Sigmoid colon (tissue), 7 donors: ENCODE data around the gene NUBP2. TPM values are rescaled to one million over a fixed set of nuclear protein-coding genes. Genes with fewer than 3 reads are reported as not detected.
A peak's percentile ranks its signal among the peaks of the same experiment; 100 is the strongest.

ENCODE experiments used
- DNase-seq: peaks from one replicate; pipeline ENCODE4 v3.0.0-alpha.2; 2019
- H3K27ac ChIP-seq, 4 donors: fragments of 200-600 bp; sonication (generic); one replicate each; pipeline ENCODE4 v1.5.1; 2016 to 2019; ENCODE audit warnings: mild to moderate bottlenecking in 1 of 4
- H3K27me3 ChIP-seq, 3 donors: fragments of 200-600 bp; sonication (generic); one replicate each; pipeline ENCODE4 v1.5.1; 2019; ENCODE audit warnings: mild to moderate bottlenecking in 1 of 3
- H3K36me3 ChIP-seq, 4 donors: fragments of 200-600 bp; sonication (generic); one replicate each; pipeline ENCODE4 v1.5.1; 2016 to 2019
- H3K4me1 ChIP-seq, 4 donors: fragments of 200-600 bp; sonication (generic); one replicate each; pipeline ENCODE4 v1.5.1; 2017 to 2019
- H3K4me3 ChIP-seq, 4 donors: fragments of 200-600 bp; sonication (generic); one replicate each; pipeline ENCODE4 v1.5.1; 2017 to 2019; ENCODE audit warnings: mild to moderate bottlenecking in 2 of 4, moderate library complexity in 1 of 4
- H3K9me3 ChIP-seq, 4 donors: fragments of 200-600 bp in 3 of 4; sonication (generic) in 3 of 4; one replicate each; pipeline versions ENCODE4 v1.5.1 to v1.6.1; 2013 to 2019
- CTCF ChIP-seq, 4 experiments: fragments of 450-650 bp in 3 of 4; fragments of 200-600 bp in 1 of 4; IDR thresholded peaks; one replicate each; pipeline ENCODE4 v1.5.1; 2016 to 2019; ENCODE audit warnings: antibody characterized with exemption in 4 of 4, mild to moderate bottlenecking in 3 of 4, moderate library complexity in 2 of 4
- EP300 ChIP-seq, 4 donors: sonication (generic); formaldehyde crosslinking; IDR thresholded peaks; one replicate each; pipeline ENCODE4 v1.6.1; 2017; ENCODE audit warnings: antibody characterized with exemption in 4 of 4
- POLR2A ChIP-seq, 2 donors: fragments of 450-650 bp; IDR thresholded peaks; one replicate each; pipeline ENCODE4 v1.6.1; 2016; ENCODE audit warnings: antibody characterized with exemption in 2 of 2, mild to moderate bottlenecking in 2 of 2, moderate library complexity in 2 of 2
- POLR2AphosphoS5 ChIP-seq, 4 donors: sonication (generic); formaldehyde crosslinking; IDR thresholded peaks; one replicate each; pipeline ENCODE4 v1.6.1; 2017; ENCODE audit warnings: antibody characterized with exemption in 4 of 4
- WGBS, 2 donors: extraction: QIAGEN DNeasy Blood & Tissue Kit; methylation state at CpG; one replicate each; pipeline ENCODE4 v1.1.7; 2013; 5-methylcytosine and 5-hydroxymethylcytosine counted together
- intact Hi-C: fragments of 100-400 bp; cut with DNase I; formaldehyde crosslinking; loops from one replicate; pipeline ENCODE4 v1.15.1; 2023
- polyA plus RNA-seq, 3 donors: library from polyadenylated mRNA; stranded (reverse); fragments of 200-250 nt; gene quantifications; one replicate each; pipeline ENCODE4 v1.2.3, GENCODE V29; 2013
- total RNA-seq, 4 donors: library from RNA; depleted of rRNA; stranded (reverse); fragments of >200 nt; gene quantifications; one replicate each; pipeline ENCODE4 v1.1.0, GENCODE V29; 2016
- donor health status: healthy with polysubstance abuse.
- donor health status: Bipolar disorder and iron deficiency.
- donor health status: healthy.

NUBP2 gene
- total and polyA plus RNA-seq, 7 donors: 53.5 to 170 (median 77.8) TPM

GRCh38 chr16:1768767-1769401 is 13.9 kb upstream of the NUBP2 start:
- Histone ChIP-seq H3K9me3 (no peaks in the 10 kb centered on the region), H3K27ac (peak overlapping the region in 3 of 4 donors; percentile 91 to 97 (median 96)), H3K27me3 (no peaks in the 10 kb centered on the region), H3K36me3 (peaks cover 41 to 51% (median 45%) of the 10 kb centered on the region in 4 donors), H3K4me3 (no peak overlapping the region), H3K4me1 (peaks cover 0 to 41% (median 33%) of the 10 kb centered on the region in 4 donors)
- no peak for DNase-seq
- intact Hi-C loops: no loop called here
- 81 to 85% methylated on average over 26 of the region's 26 CpGs for WGBS, 2 donors
- TF ChIP-seq POLR2AphosphoS5 (IDR thresholded peaks at IDR 0.05): peak in 1 of 4 donors; percentile 3
- no peak for TF ChIP-seq POLR2A (IDR thresholded peaks at IDR 0.05)

DNA sequence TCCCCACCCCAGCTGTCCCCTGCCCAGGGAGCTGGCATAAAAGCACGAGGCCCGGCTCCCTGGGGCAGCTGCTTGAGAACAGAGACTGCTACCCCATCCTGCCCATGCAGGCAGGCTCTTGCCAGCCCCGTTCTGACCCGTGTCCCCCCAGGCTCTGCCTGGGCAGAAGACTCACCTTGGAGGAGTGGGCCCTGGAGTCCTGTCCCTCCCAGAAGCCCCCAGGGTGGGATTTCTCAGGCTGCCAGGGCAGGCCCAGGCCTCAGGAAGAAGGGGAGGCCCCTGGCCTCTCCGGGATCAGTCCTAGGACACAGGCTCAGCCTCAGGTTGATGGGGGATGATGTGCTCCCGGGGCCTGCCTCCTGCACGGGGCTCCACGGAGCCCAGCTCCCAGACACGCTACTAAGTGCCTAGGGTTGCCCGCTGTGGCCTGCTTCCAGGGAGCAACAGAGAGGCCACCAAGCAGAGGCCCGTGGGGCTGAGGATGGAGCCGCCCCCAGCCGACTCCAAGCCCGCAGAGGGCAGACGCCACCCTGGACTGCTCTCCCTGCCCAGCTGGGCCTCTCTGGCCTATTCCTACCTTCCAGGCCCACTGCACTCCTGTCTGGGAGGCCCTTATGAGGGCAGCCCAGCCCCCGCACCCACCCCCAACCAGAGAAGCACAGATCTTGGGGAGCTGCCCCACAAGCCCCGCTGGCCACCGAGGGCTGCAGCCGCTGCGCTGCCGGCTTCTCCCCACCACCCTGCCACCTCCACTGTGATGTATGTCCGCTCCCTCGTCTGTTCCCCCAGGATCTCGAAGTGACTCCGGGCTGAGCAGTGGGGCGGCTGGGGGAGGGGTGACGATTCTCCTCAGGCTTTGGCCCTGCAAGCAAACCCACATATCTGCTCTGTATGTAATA is 13.1 kb upstream of the NUBP2 start:
- H3K27me3 ChIP-seq: no peaks in the 10 kb centered on the region
- H3K27ac ChIP-seq: peak overlapping the region; percentile 91 to 97 (median 96)
- intact Hi-C loops: loop anchor here (5.0 to 10.0 kb wide), 2 partner anchors 62 to 1085 kb away; partner anchors contain the start of genes JMJD8, MAPK8IP3 and STUB1
- H3K36me3 ChIP-seq: peaks cover 34 to 43% (median 38%) of the 10 kb centered on the region in 4 donors
- DNase-seq: no peak
- TF ChIP-seq POLR2AphosphoS5 (IDR thresholded peaks at IDR 0.05) (no peak), EP300 (IDR thresholded peaks at IDR 0.05) (no peak), POLR2A (IDR thresholded peaks at IDR 0.05) (no peak), CTCF (IDR thresholded peaks at IDR 0.05) (no peak)
- no peaks in the 10 kb centered on the region for H3K9me3 ChIP-seq
- peaks cover 0 to 48% (median 41%) of the 10 kb centered on the region in 4 donors for H3K4me1 ChIP-seq
- H3K4me3 ChIP-seq: peak overlapping the region; percentile 64 to 93 (median 90)
- 76 to 88% methylated on average over 27 of the region's 27 CpGs for WGBS, 2 donors

DNA sequence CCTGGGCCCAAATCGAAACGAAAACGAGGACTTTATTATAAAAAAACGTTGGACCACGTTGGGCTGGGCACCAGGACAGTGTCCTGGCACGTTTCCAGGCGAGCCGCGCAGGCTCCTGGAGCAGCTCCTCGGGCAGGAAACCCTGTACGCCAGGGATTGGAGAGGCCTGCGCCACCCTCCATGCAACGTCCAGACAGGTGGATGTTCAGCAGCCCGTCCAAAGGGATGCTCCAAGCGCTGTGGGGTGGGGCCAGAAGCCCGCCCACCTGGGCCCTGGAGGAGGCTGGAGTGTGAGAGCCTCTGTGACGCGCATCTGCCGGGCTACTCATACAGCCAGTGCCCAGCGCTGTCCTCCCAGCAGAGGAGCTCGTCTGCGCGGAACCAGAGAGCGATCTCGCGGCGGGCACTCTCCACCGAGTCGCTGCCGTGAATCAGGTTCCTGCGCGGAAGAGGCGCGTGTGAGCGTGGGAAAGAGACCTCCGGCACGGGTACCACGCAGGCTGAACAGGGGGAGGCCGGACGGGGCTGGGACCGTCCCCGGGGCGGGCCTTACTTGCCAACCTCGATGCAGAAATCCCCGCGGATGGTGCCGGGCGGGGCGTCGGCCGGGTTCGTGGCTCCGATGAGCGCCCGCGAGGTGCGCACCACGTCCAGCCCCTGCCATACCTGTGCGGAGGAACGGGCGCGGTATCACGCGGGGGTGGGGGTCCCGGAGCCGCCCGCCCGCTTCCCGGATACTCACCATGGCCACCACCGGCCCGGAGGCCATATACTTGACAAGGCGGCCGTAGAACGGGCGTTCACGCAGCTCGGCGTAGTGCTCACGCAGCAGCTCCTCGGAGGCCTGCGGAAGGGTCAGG is 12.2 kb upstream of the NUBP2 start:
- intact Hi-C loops: loop anchor here (5.0 to 10.0 kb wide), 2 partner anchors 63 to 1086 kb away; partner anchors contain the start of genes JMJD8, MAPK8IP3 and STUB1
- no peak for TF ChIP-seq EP300 (IDR thresholded peaks at IDR 0.05)
- peak in 1 of 2 donors; percentile 50 for TF ChIP-seq POLR2A (IDR thresholded peaks at IDR 0.05)
- TF ChIP-seq CTCF (IDR thresholded peaks at IDR 0.05): no peak
- TF ChIP-seq POLR2AphosphoS5 (IDR thresholded peaks at IDR 0.05): peak; percentile 23 to 81 (median 65)
- no peaks in the 10 kb centered on the region for H3K9me3 ChIP-seq
- WGBS, 2 donors: 4 to 21% methylated on average over 81 of the region's 81 CpGs
- DNase-seq: peak; percentile 92
- peaks cover 0 to 56% (median 47%) of the 10 kb centered on the region in 4 donors for H3K4me1 ChIP-seq
- peak overlapping the region; percentile 64 to 93 (median 90) for H3K4me3 ChIP-seq
- no peaks in the 10 kb centered on the region for H3K27me3 ChIP-seq
- H3K36me3 ChIP-seq: peaks cover 25 to 43% (median 35%) of the 10 kb centered on the region in 4 donors
- H3K27ac ChIP-seq: peak overlapping the region; percentile 91 to 97 (median 96)

DNA sequence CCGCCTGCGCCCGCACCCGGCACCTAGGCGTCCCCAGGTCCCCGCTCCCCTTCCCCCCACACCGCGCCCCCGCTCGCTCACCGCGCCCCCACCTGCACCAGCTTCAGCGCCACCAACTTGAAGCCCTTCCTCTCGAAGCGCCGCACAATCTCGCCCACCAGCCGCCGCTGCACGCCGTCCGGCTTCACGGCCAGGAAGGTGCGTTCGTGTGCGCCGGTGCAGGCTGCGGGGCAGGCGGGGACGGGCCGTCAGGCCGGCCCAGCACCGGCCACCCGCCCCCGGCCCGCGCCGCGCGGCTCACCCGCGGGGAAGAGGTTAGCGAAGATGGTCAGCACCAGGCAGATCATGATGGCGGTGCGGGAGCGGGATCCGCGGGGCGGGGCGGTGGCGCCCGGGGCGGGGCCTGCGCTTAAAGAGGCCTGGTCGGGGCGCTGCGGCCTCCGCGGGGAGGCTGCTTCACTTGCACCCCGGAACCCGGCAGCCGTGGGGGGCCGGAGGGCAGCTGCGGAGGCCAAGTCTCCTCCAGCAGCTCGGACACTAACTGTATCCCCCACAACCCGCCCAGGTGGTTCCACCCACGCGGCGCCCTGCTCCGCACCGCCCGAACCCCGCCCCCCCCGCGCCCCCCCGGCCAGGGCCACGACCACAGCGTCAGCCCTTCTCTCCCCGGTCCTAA is 11.4 kb upstream of the NUBP2 start, which contains the start of gene NME3:
NME3 (minus strand) TSS at position 356 of the 676 bp plus-strand sequence; CDS start at position 347, 9 bp downstream.
- Histone ChIP-seq H3K4me1 (peaks cover 0 to 56% (median 47%) of the 10 kb centered on the region in 4 donors), H3K4me3 (peak within 1 kb of the TSS; percentile 64 to 93 (median 90)), H3K9me3 (no peaks in the 10 kb centered on the region), H3K27me3 (no peaks in the 10 kb centered on the region), H3K27ac (peak within 1 kb of the TSS; percentile 91 to 97 (median 96)), H3K36me3 (peaks cover 24 to 43% (median 32%) of the 10 kb centered on the region in 4 donors)
- WGBS, 2 donors: 1% methylated on average over 79 of the region's 79 CpGs
- TF ChIP-seq EP300 (IDR thresholded peaks at IDR 0.05): no peak
- no peak for TF ChIP-seq POLR2A (IDR thresholded peaks at IDR 0.05)
- TF ChIP-seq POLR2AphosphoS5 (IDR thresholded peaks at IDR 0.05): no peak
- no peak for TF ChIP-seq CTCF (IDR thresholded peaks at IDR 0.05)
- intact Hi-C loops: loop anchor here (5.0 to 10.0 kb wide), 2 partner anchors 64 to 1087 kb away; partner anchors contain the start of genes JMJD8, MAPK8IP3 and STUB1
- peak; percentile 88 for DNase-seq
